OCI-M1 (cell line): Measurements from ENCODE around the gene VAX1.

Experiments
- DNase-seq: peaks from one replicate; lab custom pipeline; 2025; lab: John Stamatoyannopoulos, UW

Gene VAX1

GRCh38 chr10:117163954-117164548 lies 26.0 kb upstream of the VAX1 start:
- no peak for DNase-seq

- no peak for DNase-seq
Observed at GRCh38 chr10:117163061-117163953, 25.2 kb upstream of the VAX1 start.

- no peak for DNase-seq
Observed at GRCh38 chr10:117162093-117163060, 24.3 kb upstream of the VAX1 start.

- no peak for DNase-seq
Observed at GRCh38 chr10:117161386-117162033, 23.4 kb upstream of the VAX1 start.

- no peak for DNase-seq
Observed at GRCh38 chr10:117160567-117160966, 22.5 kb upstream of the VAX1 start.

- DNase-seq: no peak
Observed at GRCh38 chr10:117159390-117159789, 21.3 kb upstream of the VAX1 start.

- no peak for DNase-seq
Observed at GRCh38 chr10:117158297-117158696, 20.2 kb upstream of the VAX1 start.

GRCh38 chr10:117152668-117153067 lies 14.6 kb upstream of the VAX1 start:
- DNase-seq: no peak

GRCh38 chr10:117148284-117148683 lies 10.2 kb upstream of the VAX1 start:
- no peak for DNase-seq

GRCh38 chr10:117145019-117145418 lies 6.9 kb upstream of the VAX1 start:
- no peak for DNase-seq

- no peak for DNase-seq
Observed at GRCh38 chr10:117143103-117143823, 5.2 kb upstream of the VAX1 start.

- no peak for DNase-seq
Observed at GRCh38 chr10:117140525-117140902, 2.4 kb upstream of the VAX1 start.

- no peak for DNase-seq
Observed at GRCh38 chr10:117139581-117140524, 1.8 kb upstream of the VAX1 start.

- DNase-seq: no peak
Observed at GRCh38 chr10:117138838-117139580, 939 bp upstream of the VAX1 start.

GRCh38 chr10:117137031-117137910 lies 799 bp downstream of the VAX1 start:
- no peak for DNase-seq

- no peak for DNase-seq
Observed at GRCh38 chr10:117136391-117136975, 1.6 kb downstream of the VAX1 start.

GRCh38 chr10:117135480-117136140 lies 2.5 kb downstream of the VAX1 start:
- DNase-seq: no peak
